Endothelial cell of umbilical vein (primary cell): Measurements from ENCODE around the gene CYB5D1.

Experiments
- EZH2 ChIP-seq: IDR thresholded peaks from 2 replicates; pipeline ENCODE4 v1.6.1; 2012; ENCODE audit warnings: borderline replicate concordance, low read depth, mild to moderate bottlenecking, moderate library complexity, low read length, inconsistent platforms; ENCODE audit not compliant: severe bottlenecking
- FOS ChIP-seq: IDR thresholded peaks from 2 replicates; pipeline ENCODE4 v1.6.1; 2011; ENCODE audit warnings: mild to moderate bottlenecking, low read length, moderate library complexity, borderline replicate concordance; ENCODE audit not compliant: insufficient read depth
- GATA2 ChIP-seq: IDR thresholded peaks from 2 replicates; pipeline ENCODE4 v1.7.0; 2011; ENCODE audit warnings: low read depth, mild to moderate bottlenecking, moderate library complexity, mixed read lengths, low read length; ENCODE audit not compliant: insufficient read length, insufficient read depth
- POLR2A ChIP-seq: IDR thresholded peaks from 2 replicates; pipeline ENCODE4 v1.6.1; 2012; ENCODE audit warnings: low read depth, mild to moderate bottlenecking, control low read depth, low read length
- POLR2AphosphoS5 ChIP-seq: IDR thresholded peaks from 2 replicates; pipeline ENCODE4 v1.6.1; 2012; ENCODE audit warnings: low read depth, mild to moderate bottlenecking, control low read depth, low read length, moderate library complexity; ENCODE audit not compliant: insufficient read depth
- TF ChIP-seq, protein P1 (sequence below), 2 donors: IDR thresholded peaks; 1 replicate in 1 of 2; 2 replicates in 1 of 2; pipeline ENCODE4 v1.5.1; 2011; ENCODE audit warnings: low read length in 2 of 2, mild to moderate bottlenecking in 2 of 2, moderate library complexity in 2 of 2, control low read depth in 1 of 2, inconsistent platforms in 1 of 2, low read depth in 1 of 2; ENCODE audit not compliant: insufficient read depth in 1 of 2; ENCODE audit errors: extremely low read depth in 1 of 2
- TF ChIP-seq, protein P2 (sequence below): IDR thresholded peaks from 2 replicates; pipeline ENCODE4 v1.6.1; 2011; ENCODE audit not compliant: insufficient read depth, insufficient read length

DNA sequence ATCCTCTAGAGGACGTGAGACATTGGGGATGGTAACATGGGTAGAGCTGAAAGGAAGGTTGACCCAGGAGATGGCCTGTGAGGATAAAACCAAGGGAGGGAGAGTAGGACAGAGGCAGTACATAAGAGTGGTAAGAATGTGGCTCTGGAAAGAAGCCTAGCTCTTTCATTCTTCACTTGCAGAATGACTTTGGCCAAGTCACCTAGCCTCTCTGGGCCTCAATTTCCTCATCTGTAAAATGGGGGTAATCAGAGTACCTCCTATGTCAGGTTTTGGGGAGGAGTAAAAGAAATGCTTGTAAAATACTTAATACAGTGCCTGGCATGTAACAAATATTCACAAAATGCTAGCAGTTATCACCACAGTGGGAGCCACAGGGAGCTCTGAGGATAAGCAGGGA, 16.9 kb upstream of the CYB5D1 start:
- TF ChIP-seq, protein P1, sequence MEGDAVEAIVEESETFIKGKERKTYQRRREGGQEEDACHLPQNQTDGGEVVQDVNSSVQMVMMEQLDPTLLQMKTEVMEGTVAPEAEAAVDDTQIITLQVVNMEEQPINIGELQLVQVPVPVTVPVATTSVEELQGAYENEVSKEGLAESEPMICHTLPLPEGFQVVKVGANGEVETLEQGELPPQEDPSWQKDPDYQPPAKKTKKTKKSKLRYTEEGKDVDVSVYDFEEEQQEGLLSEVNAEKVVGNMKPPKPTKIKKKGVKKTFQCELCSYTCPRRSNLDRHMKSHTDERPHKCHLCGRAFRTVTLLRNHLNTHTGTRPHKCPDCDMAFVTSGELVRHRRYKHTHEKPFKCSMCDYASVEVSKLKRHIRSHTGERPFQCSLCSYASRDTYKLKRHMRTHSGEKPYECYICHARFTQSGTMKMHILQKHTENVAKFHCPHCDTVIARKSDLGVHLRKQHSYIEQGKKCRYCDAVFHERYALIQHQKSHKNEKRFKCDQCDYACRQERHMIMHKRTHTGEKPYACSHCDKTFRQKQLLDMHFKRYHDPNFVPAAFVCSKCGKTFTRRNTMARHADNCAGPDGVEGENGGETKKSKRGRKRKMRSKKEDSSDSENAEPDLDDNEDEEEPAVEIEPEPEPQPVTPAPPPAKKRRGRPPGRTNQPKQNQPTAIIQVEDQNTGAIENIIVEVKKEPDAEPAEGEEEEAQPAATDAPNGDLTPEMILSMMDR (IDR thresholded peaks at IDR 0.05; ENCODE audit: extremely low read depth in 1 of 2, insufficient read depth in 1 of 2, low read depth in 1 of 2, low read length in 2 of 2), result no peak
- TF ChIP-seq POLR2AphosphoS5, result no peak
- no peak for TF ChIP-seq GATA2
- no peak for TF ChIP-seq EZH2
- TF ChIP-seq, protein P2, sequence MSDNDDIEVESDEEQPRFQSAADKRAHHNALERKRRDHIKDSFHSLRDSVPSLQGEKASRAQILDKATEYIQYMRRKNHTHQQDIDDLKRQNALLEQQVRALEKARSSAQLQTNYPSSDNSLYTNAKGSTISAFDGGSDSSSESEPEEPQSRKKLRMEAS, result no peak
- TF ChIP-seq POLR2A, result no peak
- no peak for TF ChIP-seq FOS
